K562 (cell line): Measurements from ENCODE around the gene GRIK5. TPM values are rescaled to one million over a fixed set of nuclear protein-coding genes. Genes with fewer than 3 reads are reported as not detected.

Experiments
- ATAC-seq: fragments of 200-7000 bp; cut with Tn5 transposase; 3 replicates; pipeline ENCODE4 v1.9.1; 2020; ENCODE audit warnings: moderate library complexity
- BruUV-seq: library from RNA; stranded (reverse); fragments of 400-500 nt; replicated peaks from 2 replicates; lab custom pipeline; 2021; lab: Mats Ljungman, UMichigan
- CTCF ChIA-PET: fragments of 300-600 bp; formaldehyde crosslinking; extraction: SDS; loops from one replicate; lab custom pipeline; 2021; ENCODE audit warnings: low intra/inter-chr PET ratio; lab: Yijun Ruan, JAX
- POLR2A ChIA-PET: fragments of 300-600, 350-650 bp; sonication (Branson Sonifier 250); formaldehyde crosslinking; extraction: SDS; loops from one replicate; lab custom pipeline; 2021; ENCODE audit warnings: antibody characterized with exemption, inconsistent platforms; lab: Yijun Ruan, JAX
- DNase-seq, 4 experiments: peaks; one replicate each; pipeline versions ENCODE4 v3.0.0 to v3.0.0-alpha.2; 2011 to 2018; ENCODE audit warnings: low spot score in 3 of 4, mixed read lengths in 3 of 4; ENCODE audit errors: extremely low read depth in 1 of 4
- FAIRE-seq: peaks from 2 replicates; lab custom pipeline; 2011; peaks lifted over from hg19 to GRCh38; lab: Jason Lieb, UNC
- H2AFZ ChIP-seq: 2 replicates; pipeline ENCODE4 v1.6.0; 2011; ENCODE audit warnings: low read depth, low read length, control low read depth, inconsistent platforms
- H3K27ac ChIP-seq: fragments of 200-600 bp; 3 replicates; pipeline ENCODE4 v1.8.0; 2011; ENCODE audit warnings: low read depth, mild to moderate bottlenecking, control low read depth, inconsistent platforms, low read length, moderate library complexity, mixed read lengths; ENCODE audit errors: extremely low read depth
- H3K27me3 ChIP-seq, 2 experiments: fragments of 300-600 bp in 1 of 2; 2 replicates in 1 of 2; 3 replicates in 1 of 2; pipeline versions ENCODE4 v1.6.0 to v1.8.0; 2011; ENCODE audit warnings: inconsistent platforms in 2 of 2, low read length in 2 of 2, mild to moderate bottlenecking in 1 of 2, mixed read lengths in 1 of 2, moderate library complexity in 1 of 2; ENCODE audit not compliant: control insufficient read depth in 2 of 2, insufficient read depth in 2 of 2
- H3K36me3 ChIP-seq: fragments of 300-600 bp; 3 replicates; pipeline ENCODE4 v1.8.0; 2011; ENCODE audit warnings: mild to moderate bottlenecking, low read length, inconsistent platforms; ENCODE audit not compliant: control insufficient read depth, insufficient read depth
- H3K4me1 ChIP-seq, 2 experiments: fragments of 200-600 bp in 1 of 2; replicated peaks in 1 of 2; 2 replicates in 1 of 2; 3 replicates in 1 of 2; pipeline versions ENCODE4 v1.5.1 to v1.8.0; 2011; ENCODE audit warnings: inconsistent platforms in 2 of 2, low read length in 2 of 2, mild to moderate bottlenecking in 1 of 2, mixed read lengths in 1 of 2, moderate library complexity in 1 of 2; ENCODE audit not compliant: control insufficient read depth in 2 of 2, insufficient read depth in 2 of 2
- H3K4me2 ChIP-seq: 2 replicates; pipeline ENCODE4 v1.6.1; 2011; ENCODE audit warnings: low read length, control low read depth, inconsistent platforms, mixed read lengths; ENCODE audit not compliant: insufficient read depth
- H3K4me3 ChIP-seq: fragments of 200-600 bp; sonication (generic), shearing (Covaris generic); 2 replicates; pipeline ENCODE4 v1.5.1; 2016; ENCODE audit warnings: control low read depth, inconsistent platforms
- H3K79me2 ChIP-seq: fragments of 200-600 bp; 3 replicates; pipeline ENCODE4 v1.8.0; 2011; ENCODE audit warnings: low read length, inconsistent platforms; ENCODE audit not compliant: control insufficient read depth, insufficient read depth
- H3K9ac ChIP-seq, 2 experiments: 2 replicates each; pipeline versions ENCODE4 v1.6.0 to v1.6.1; 2011; ENCODE audit warnings: low read depth in 2 of 2, low read length in 2 of 2, control low read depth in 1 of 2, inconsistent platforms in 1 of 2, mild to moderate bottlenecking in 1 of 2, mixed read lengths in 1 of 2; ENCODE audit not compliant: insufficient read depth in 1 of 2
- H3K9me1 ChIP-seq: one replicate; pipeline ENCODE4 v1.6.0; 2011; ENCODE audit warnings: inconsistent platforms, mild to moderate bottlenecking, low read length, moderate library complexity; ENCODE audit not compliant: control insufficient read depth, insufficient read depth
- H3K9me3 ChIP-seq: replicated peaks from 2 replicates; pipeline ENCODE4 v1.5.1; 2011; ENCODE audit warnings: low read depth, low read length, inconsistent platforms; ENCODE audit not compliant: control insufficient read depth, insufficient read depth
- H4K20me1 ChIP-seq: replicated peaks from 2 replicates; pipeline ENCODE4 v1.6.1; 2011; ENCODE audit warnings: low read length, inconsistent platforms, mixed read lengths; ENCODE audit not compliant: control insufficient read depth, insufficient read depth
- C11orf30 ChIP-seq: fragments of 450-650 bp; IDR thresholded peaks from 2 replicates; pipeline ENCODE4 v1.6.1; 2016; ENCODE audit warnings: low read depth, mild to moderate bottlenecking
- E2F8 ChIP-seq: fragments of 450-650 bp; IDR thresholded peaks from 2 replicates; pipeline ENCODE4 v1.7.1; 2018; ENCODE audit warnings: mild to moderate bottlenecking, low read depth; ENCODE audit not compliant: partially characterized antibody
- JUND ChIP-seq, 2 experiments: IDR thresholded peaks; 2 replicates in 1 of 2; 3 replicates in 1 of 2; pipeline ENCODE4 v1.6.1; 2011; ENCODE audit warnings: borderline replicate concordance in 2 of 2, low read depth in 2 of 2, low read length in 2 of 2, improper control_type of control experiment in 1 of 2, missing biosample characterization in 1 of 2, missing genetic modification characterization in 1 of 2, missing genetic modification reagents in 1 of 2
- WGBS: fragments of 100-300 bp; shearing (Covaris generic); methylation state at CpG from one replicate; pipeline ENCODE4 v1.1.6; 2016; ENCODE audit warnings: low coverage, mixed read lengths; ENCODE audit not compliant: insufficient coverage; ENCODE audit errors: missing lambda C conversion rate; 5-methylcytosine and 5-hydroxymethylcytosine counted together
- in situ Hi-C: fragments of 300-500 bp; cut with MboI; formaldehyde crosslinking; loops from 4 replicates; pipeline ENCODE4 v1.15.0; 2018; ENCODE audit warnings: inconsistent platforms, mixed read lengths
- intact Hi-C: fragments of 100-400 bp; cut with micrococcal nuclease; formaldehyde crosslinking; loops from 2 replicates; pipeline ENCODE4 v1.14.2; 2022
- polyA plus RNA-seq, 8 experiments: library from polyadenylated mRNA; depleted of rRNA in 4 of 8; stranded (reverse) in 5 of 8; unstranded in 3 of 8; fragments of >200 nt; fragmentation: Nextera tagmentation in 2 of 8; fragmentation: Illumina TruSeq in 1 of 8; extraction: Ambion mirVana in 2 of 8; extraction: Trizol in 1 of 8; gene quantifications; 2 replicates each; pipeline versions ENCODE4 v1.2.1 to v1.2.3, GENCODE V29; 2011 to 2014; ENCODE audit warnings: inconsistent platforms in 1 of 8, missing spikeins in 1 of 8
- total RNA-seq, 7 experiments: library from RNA; depleted of rRNA in 6 of 7; stranded (reverse); fragments of >200 nt in 6 of 7; fragmentation: Illumina TruSeq in 2 of 7; extraction: Trizol in 2 of 7; gene quantifications; 2 replicates each; pipeline versions ENCODE4 v1.2.1 to v1.2.3, GENCODE V29; 2011 to 2021; ENCODE audit warnings: low replicate concordance in 1 of 7
- TF ChIP-seq, protein P1 (sequence below): fragments of 250-450 bp; sonication (Bioruptor Pico); IDR thresholded peaks from 2 replicates; pipeline ENCODE4 v1.5.0; 2021; ENCODE audit warnings: mild to moderate bottlenecking, moderate library complexity
- TF ChIP-seq, protein P2 (sequence below), 2 experiments: fragments of 450-650 bp; IDR thresholded peaks; 2 replicates each; pipeline ENCODE4 v1.6.1; 2018; ENCODE audit warnings: mild to moderate bottlenecking in 2 of 2, low read depth in 1 of 2; ENCODE audit not compliant: partially characterized antibody in 2 of 2

Gene GRIK5
- total and polyA plus RNA-seq, 9 of the 15 experiments (the other 6 are each of a cell fraction or from before 2014, with no cell fraction given): 0.04 to 0.55 (median 0.27) TPM; not detected in 2

DNA sequence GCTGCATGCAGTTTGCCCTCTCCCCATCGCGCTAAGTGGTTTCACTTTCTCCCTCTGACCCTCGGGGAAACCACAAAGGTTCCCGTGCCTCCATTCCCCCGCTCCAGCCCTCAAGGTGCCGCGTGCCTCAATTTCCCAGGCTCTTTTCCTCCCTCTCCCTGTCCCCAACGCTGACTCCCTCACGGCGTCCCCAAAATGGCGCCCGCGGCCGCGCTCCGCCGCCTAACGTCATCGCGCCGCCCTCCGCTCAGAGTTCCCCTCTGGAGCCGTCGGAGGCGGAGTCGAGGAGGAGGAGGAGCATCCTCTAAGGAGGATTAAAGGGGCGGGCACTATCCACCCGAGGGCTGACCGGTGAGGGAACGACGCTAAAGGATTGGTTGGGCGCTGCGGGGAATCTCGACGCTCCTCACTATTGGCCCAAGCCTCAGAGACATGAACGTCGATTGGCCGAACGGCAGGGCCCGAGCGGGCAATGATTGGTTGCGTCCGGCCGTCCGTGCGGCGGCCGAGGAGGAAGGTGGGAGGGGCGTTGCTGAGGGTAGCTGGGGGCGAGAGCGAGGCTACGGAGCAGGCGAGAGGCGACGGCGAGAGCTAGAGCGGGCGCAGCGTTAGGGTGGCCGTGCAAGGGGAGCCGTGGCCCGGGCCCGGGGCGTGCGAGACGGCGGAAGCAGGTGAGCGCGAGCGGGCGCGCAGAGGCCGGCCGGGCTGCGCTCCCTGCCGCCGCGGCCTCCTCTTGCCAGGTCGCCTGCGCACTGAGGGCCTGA is 5.8 kb upstream of the GRIK5 start, which contains the start of gene ZNF574 (continued):
- TF ChIP-seq JUND (IDR thresholded peaks at IDR 0.05; ENCODE audit: borderline replicate concordance, low read depth, low read length) (peak; percentile 71), JUND (tag; IDR thresholded peaks at IDR 0.05; ENCODE audit: borderline replicate concordance, low read depth, low read length) (no peak; the same call in 2 of the 3 replicates)
- TF ChIP-seq, protein P1, sequence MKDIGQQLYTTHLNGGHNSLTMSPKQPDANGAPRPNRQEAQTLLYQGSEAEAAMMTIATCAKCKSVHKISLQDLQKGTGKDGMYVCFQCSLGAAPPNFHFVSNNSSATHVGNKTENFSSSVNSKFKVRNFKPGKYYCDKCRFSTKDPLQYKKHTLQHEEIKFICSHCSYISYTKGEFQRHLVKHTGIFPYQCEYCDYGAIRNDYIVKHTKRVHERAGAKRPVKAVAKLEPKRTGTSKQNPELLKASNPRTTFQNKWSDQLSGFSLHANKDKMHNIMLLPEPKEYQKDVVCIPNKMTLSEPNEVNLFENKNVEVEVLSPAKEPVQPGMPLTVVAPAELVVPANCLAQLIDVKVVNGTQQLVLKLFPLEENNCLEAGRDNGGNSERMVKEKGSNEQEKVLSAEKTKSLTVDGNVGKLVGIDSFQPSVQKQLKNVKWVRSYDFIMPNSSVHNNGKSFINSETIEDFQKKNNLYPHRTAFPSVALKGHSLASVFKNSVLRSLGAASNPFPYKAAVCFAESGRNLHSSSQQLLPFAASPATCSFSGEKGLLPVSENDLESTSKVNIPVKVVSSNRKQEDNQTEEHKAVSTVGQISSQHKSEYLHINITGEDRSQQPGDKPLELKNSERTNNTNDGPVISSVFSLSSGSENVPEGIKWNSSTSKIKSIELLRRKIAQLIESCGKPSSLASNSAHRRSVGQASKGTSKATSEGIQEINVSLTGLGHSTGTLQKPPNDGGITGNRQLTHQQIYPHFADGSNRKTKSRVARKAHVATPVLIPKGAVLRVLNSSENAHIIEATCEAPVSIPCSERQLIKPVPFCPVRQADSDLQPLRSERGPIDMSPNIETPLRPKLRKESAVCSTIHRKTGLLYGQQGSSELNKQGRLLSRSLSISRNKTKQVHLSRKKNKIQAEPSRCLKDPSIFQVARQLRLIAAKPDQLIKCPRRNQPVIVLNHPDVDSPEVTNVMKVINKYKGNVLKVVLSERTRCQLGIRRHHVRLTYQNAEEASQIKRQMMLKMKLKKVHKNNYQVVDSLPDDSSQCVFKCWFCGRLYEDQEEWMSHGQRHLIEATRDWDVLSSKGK (CRISPR knock-in tag): no peak

DNA sequence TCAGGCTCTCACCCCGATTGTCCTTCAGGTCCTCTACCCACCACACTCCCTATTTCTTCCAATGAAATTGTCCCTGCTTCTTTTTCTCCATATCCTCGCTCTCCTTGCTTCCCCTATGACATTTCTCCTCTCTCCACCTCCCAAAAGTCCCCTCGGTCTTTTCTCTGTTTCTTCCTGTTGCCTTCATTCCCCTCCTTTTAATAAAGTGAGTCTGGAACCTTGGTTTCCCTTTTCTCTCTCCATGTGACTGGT is 5.3 kb upstream of the GRIK5 start:
- peak overlapping the region; percentile 94 for H3K27ac ChIP-seq
- H3K9me3 ChIP-seq: no peaks in the 10 kb centered on the region
- H3K36me3 ChIP-seq: peaks cover 25% of the 10 kb centered on the region; the same call in 2 of the 3 replicates
- WGBS: 0% methylated on average over 3 of the region's 3 CpGs
- in situ Hi-C loops (no loop called here), intact Hi-C loops (no loop called here)
- TSS peak; percentile 96 for BruUV-seq
- FAIRE-seq: no peak
- DNase-seq: no peak
- H4K20me1 ChIP-seq: peaks cover 7% of the 10 kb centered on the region; the same call in 1 of the 2 replicates
- no peaks in the 10 kb centered on the region for H3K9me1 ChIP-seq
- ChIA-PET CTCF (no interaction called here), POLR2A (interaction anchor here (0.7 kb wide), 1 partner anchor 344 kb away, joined by 4 read pairs; no protein-coding TSS in a partner anchor)
- H3K27me3 ChIP-seq: no peaks in the 10 kb centered on the region
- peak overlapping the region; percentile 96 for H3K4me3 ChIP-seq
- peak overlapping the region; percentile 51 for H2AFZ ChIP-seq
- H3K4me1 ChIP-seq: peaks cover 19 to 37% of the 10 kb centered on the region in 2 experiments
- peak; percentile 1 for ATAC-seq
- peak overlapping the region; percentile 95 to 99 for H3K9ac ChIP-seq
- H3K4me2 ChIP-seq: peak overlapping the region; percentile 88
- H3K79me2 ChIP-seq: peaks cover 48% of the 10 kb centered on the region
- TF ChIP-seq C11orf30 (no peak), E2F8 (peak; percentile 51)
- TF ChIP-seq, protein P2, sequence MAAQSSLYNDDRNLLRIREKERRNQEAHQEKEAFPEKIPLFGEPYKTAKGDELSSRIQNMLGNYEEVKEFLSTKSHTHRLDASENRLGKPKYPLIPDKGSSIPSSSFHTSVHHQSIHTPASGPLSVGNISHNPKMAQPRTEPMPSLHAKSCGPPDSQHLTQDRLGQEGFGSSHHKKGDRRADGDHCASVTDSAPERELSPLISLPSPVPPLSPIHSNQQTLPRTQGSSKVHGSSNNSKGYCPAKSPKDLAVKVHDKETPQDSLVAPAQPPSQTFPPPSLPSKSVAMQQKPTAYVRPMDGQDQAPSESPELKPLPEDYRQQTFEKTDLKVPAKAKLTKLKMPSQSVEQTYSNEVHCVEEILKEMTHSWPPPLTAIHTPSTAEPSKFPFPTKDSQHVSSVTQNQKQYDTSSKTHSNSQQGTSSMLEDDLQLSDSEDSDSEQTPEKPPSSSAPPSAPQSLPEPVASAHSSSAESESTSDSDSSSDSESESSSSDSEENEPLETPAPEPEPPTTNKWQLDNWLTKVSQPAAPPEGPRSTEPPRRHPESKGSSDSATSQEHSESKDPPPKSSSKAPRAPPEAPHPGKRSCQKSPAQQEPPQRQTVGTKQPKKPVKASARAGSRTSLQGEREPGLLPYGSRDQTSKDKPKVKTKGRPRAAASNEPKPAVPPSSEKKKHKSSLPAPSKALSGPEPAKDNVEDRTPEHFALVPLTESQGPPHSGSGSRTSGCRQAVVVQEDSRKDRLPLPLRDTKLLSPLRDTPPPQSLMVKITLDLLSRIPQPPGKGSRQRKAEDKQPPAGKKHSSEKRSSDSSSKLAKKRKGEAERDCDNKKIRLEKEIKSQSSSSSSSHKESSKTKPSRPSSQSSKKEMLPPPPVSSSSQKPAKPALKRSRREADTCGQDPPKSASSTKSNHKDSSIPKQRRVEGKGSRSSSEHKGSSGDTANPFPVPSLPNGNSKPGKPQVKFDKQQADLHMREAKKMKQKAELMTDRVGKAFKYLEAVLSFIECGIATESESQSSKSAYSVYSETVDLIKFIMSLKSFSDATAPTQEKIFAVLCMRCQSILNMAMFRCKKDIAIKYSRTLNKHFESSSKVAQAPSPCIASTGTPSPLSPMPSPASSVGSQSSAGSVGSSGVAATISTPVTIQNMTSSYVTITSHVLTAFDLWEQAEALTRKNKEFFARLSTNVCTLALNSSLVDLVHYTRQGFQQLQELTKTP (IDR thresholded peaks at IDR 0.05; ENCODE audit: low read depth in 1 of 2, partially characterized antibody in 2 of 2): peak; percentile 66 to 68
